MM.1S (cell line): ENCODE data around the gene KRTAP12-1.
"Not testable (repeated sequence)": the region's sequence is repeated elsewhere in the genome, so short reads cannot be mapped to it uniquely, and the experiment has no call there.

Experiments used
- DNase-seq: peaks from one replicate; pipeline ENCODE4 v3.0.0-alpha.2; 2015
- H2AFZ ChIP-seq: fragments of 300-600 bp; sonication (generic); 2 replicates; pipeline ENCODE4 v1.6.0; 2016; ENCODE audit warnings: antibody characterized with exemption, low read length
- H3F3A ChIP-seq: fragments of 300-600 bp; sonication (generic); 2 replicates; pipeline ENCODE4 v1.6.1; 2016; ENCODE audit warnings: mild to moderate bottlenecking, antibody characterized with exemption, low read length, moderate library complexity, mixed read lengths; ENCODE audit not compliant: insufficient read depth
- H3K27ac ChIP-seq: fragments of 300-600 bp; sonication (generic); 2 replicates; pipeline ENCODE4 v1.5.1; 2016; ENCODE audit warnings: mild to moderate bottlenecking, low read length
- H3K27me3 ChIP-seq: fragments of 300-600 bp; sonication (generic); replicated peaks from 2 replicates; pipeline ENCODE4 v1.6.0; 2016; ENCODE audit warnings: low read length; ENCODE audit not compliant: insufficient read depth
- H3K36me3 ChIP-seq: fragments of 300-600 bp; sonication (generic); replicated peaks from 2 replicates; pipeline ENCODE4 v1.6.1; 2016; ENCODE audit warnings: mild to moderate bottlenecking, low read length, mixed read lengths; ENCODE audit not compliant: insufficient read depth
- H3K4me1 ChIP-seq: fragments of 300-600 bp; sonication (generic); 2 replicates; pipeline ENCODE4 v1.6.1; 2016; ENCODE audit warnings: low read length, mixed read lengths
- H3K4me2 ChIP-seq: fragments of 300-600 bp; sonication (generic); 2 replicates; pipeline ENCODE4 v1.6.0; 2016; ENCODE audit warnings: low read depth, low read length
- H3K4me3 ChIP-seq: fragments of 300-600 bp; sonication (generic); 2 replicates; pipeline ENCODE4 v1.5.1; 2016; ENCODE audit warnings: low read length, mixed read lengths
- H3K79me2 ChIP-seq: fragments of 300-600 bp; sonication (generic); 2 replicates; pipeline ENCODE4 v1.6.1; 2016; ENCODE audit warnings: mixed run types, low read length, mixed read lengths
- H3K9ac ChIP-seq: fragments of 300-600 bp; sonication (generic); 2 replicates; pipeline ENCODE4 v1.6.1; 2016; ENCODE audit warnings: low read length, mixed read lengths
- H3K9me2 ChIP-seq: fragments of 300-600 bp; sonication (generic); replicated peaks from 2 replicates; pipeline ENCODE4 v1.6.1; 2016; ENCODE audit warnings: mild to moderate bottlenecking, low read length, mixed read lengths; ENCODE audit not compliant: insufficient read depth
- H3K9me3 ChIP-seq: fragments of 300-600 bp; sonication (generic); replicated peaks from 2 replicates; pipeline ENCODE4 v1.6.1; 2016; ENCODE audit warnings: mild to moderate bottlenecking, low read length, mixed read lengths; ENCODE audit not compliant: insufficient read depth
- H4K20me1 ChIP-seq: fragments of 300-600 bp; sonication (generic); 2 replicates; pipeline ENCODE4 v1.6.1; 2016; ENCODE audit warnings: mild to moderate bottlenecking, low read length, moderate library complexity, mixed read lengths; ENCODE audit not compliant: insufficient read depth
- CTCF ChIP-seq: fragments of 300-600 bp; sonication (generic); IDR thresholded peaks from 2 replicates; pipeline ENCODE4 v1.5.1; 2016; ENCODE audit warnings: antibody characterized with exemption, low read length, mixed read lengths
- EZH2 ChIP-seq: fragments of 300-600 bp; sonication (generic); optimal IDR thresholded peaks from 2 replicates; pipeline ENCODE3; 2017; ENCODE audit warnings: low read depth, mild to moderate bottlenecking, antibody characterized with exemption, low read length, mixed read lengths
- EZH2phosphoT487 ChIP-seq: fragments of 300-600 bp; sonication (generic); IDR thresholded peaks from 2 replicates; pipeline ENCODE4 v1.6.1; 2018; ENCODE audit warnings: antibody characterized with exemption, low read length

Gene KRTAP12-1

GRCh38 chr21:44667612-44668011 lies 14.4 kb downstream of the KRTAP12-1 start:
- Histone ChIP-seq H3K4me2 (no peak overlapping the region), H3K79me2 (no peaks in the 10 kb centered on the region), H3K36me3 (no peaks in the 10 kb centered on the region), H3F3A (no peaks in the 10 kb centered on the region), H3K4me1 (no peaks in the 10 kb centered on the region), H3K9me2 (no peaks in the 10 kb centered on the region), H3K4me3 (no peak overlapping the region), H2AFZ (no peak overlapping the region), H3K9me3 (no peaks in the 10 kb centered on the region), H4K20me1 (no peaks in the 10 kb centered on the region), H3K27me3 (peaks cover 92% of the 10 kb centered on the region), H3K27ac (no peak overlapping the region), H3K9ac (no peak overlapping the region)
- TF ChIP-seq EZH2phosphoT487, result no peak
- no peak for DNase-seq

DNA sequence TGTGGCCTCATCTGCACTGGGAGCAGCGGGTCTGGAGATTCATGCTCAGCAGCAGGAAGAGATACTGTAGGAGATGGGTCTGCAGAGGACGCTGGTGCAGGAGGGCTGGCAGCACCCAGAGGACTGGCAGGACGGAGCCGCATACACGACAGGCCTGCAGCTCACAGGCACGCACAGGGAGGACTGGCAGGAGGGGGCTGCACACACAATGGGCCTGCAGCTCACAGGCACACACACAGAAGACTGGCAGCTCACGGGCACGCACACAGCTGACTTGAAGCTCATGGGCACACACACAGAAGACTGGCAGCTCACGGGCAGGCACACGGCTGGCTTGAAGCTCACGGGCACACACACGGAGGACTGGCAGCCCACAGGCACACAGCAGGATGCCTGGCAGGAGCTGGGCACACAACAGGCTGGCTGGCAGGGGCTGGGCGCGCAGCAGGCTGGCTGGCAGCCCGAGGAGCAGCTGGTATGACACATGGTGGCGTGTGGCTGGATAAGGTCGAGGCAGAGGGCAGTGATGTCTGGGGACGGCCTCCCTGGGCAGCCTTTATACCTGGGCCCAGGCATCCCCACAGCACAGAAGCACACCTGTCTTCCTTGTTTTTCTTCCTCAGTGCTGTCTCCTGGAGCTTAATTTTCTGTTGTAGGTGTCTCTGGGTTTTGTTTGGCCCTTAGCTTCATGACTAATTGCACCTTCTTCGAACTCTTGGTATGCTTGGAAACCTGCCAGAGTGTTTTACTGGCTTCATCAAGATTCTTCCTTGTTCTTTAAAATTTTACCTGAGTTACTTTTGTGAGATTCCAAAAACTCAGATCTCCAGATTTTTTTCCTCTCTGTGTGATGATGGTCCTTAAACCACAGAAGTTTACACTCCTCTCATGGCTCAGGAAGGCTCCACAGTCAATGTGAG lies 15.3 kb downstream of the KRTAP12-1 start, which contains the start of gene KRTAP12-2:
TSS of gene KRTAP12-2 (minus strand) at position 527 of the 920 bp plus-strand sequence. CDS start at position 486, 41 bp downstream.
- Histone ChIP-seq H3F3A (no peaks in the 10 kb centered on the region), H3K9me3 (no peaks in the 10 kb centered on the region), H3K4me2 (no peak within 1 kb of the TSS), H3K36me3 (no peaks in the 10 kb centered on the region), H3K27me3 (peaks cover 95% of the 10 kb centered on the region), H3K79me2 (no peaks in the 10 kb centered on the region), H3K4me1 (no peaks in the 10 kb centered on the region), H3K9me2 (no peaks in the 10 kb centered on the region), H4K20me1 (no peaks in the 10 kb centered on the region), H3K4me3 (no peak within 1 kb of the TSS), H3K27ac (no peak within 1 kb of the TSS), H3K9ac (no peak within 1 kb of the TSS), H2AFZ (no peak within 1 kb of the TSS)
- TF ChIP-seq CTCF, result no peak
- no peak for TF ChIP-seq EZH2phosphoT487
- TF ChIP-seq EZH2, result no peak
- DNase-seq, result no peak

- H3K36me3 ChIP-seq, result no peaks in the 10 kb centered on the region
- DNase-seq, result no peak
- H3K4me2 ChIP-seq, result no peak overlapping the region
- no peaks in the 10 kb centered on the region for H3K9me3 ChIP-seq
- H2AFZ ChIP-seq, result no peak overlapping the region
- H3K27ac ChIP-seq, result no peak overlapping the region
- no peak overlapping the region for H3K4me3 ChIP-seq
- no peaks in the 10 kb centered on the region for H4K20me1 ChIP-seq
- no peaks in the 10 kb centered on the region for H3F3A ChIP-seq
- H3K27me3 ChIP-seq, result peaks cover 89% of the 10 kb centered on the region
- no peak overlapping the region for H3K9ac ChIP-seq
- no peaks in the 10 kb centered on the region for H3K9me2 ChIP-seq
- TF ChIP-seq CTCF, result no peak
- no peak for TF ChIP-seq EZH2
- TF ChIP-seq EZH2phosphoT487, result no peak
- no peaks in the 10 kb centered on the region for H3K79me2 ChIP-seq
- no peaks in the 10 kb centered on the region for H3K4me1 ChIP-seq
Observed at GRCh38 chr21:44664691-44665090, 17.3 kb downstream of the KRTAP12-1 start.

DNA sequence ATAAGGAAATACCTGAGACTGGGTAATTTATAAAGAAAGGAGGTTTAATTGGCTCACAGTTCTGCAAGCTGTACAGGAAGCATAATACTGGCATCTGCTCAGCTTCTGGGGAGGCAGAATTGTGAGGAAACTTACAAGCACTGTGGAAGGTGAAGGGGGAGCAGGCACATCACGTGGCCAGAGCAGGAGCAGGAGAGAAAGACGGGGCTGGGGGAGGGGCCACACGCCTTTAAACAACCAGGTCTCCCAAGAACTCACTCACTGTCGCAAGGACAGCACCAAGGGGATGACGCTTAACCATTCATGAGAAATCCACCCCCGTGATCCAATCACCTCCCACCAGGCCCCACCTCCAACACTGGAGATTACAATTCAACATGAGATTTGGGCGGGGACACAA lies 20.4 kb downstream of the KRTAP12-1 start:
- not testable (repeated sequence) for H3K4me3 ChIP-seq, DNase-seq, H3K36me3 ChIP-seq, H2AFZ ChIP-seq, H3K4me2 ChIP-seq, H3F3A ChIP-seq, H3K9ac ChIP-seq, H3K9me3 ChIP-seq, H3K79me2 ChIP-seq, H3K27ac ChIP-seq, H3K9me2 ChIP-seq, H4K20me1 ChIP-seq, H3K4me1 ChIP-seq
- H3K27me3 ChIP-seq, result peaks cover 86% of the 10 kb centered on the region
